Ishikawa (cell line): ENCODE results near the gene PTPRN2.

Experiments
- CEBPB ChIP-seq: IDR thresholded peaks from 2 replicates; pipeline ENCODE4 v1.6.1; 2012
- CREB1 ChIP-seq: IDR thresholded peaks from 2 replicates; pipeline ENCODE4 v1.6.1; 2012; ENCODE audit warnings: low read depth
- EGR1 ChIP-seq: IDR thresholded peaks from 2 replicates; pipeline ENCODE4 v1.6.1; 2012
- EP300 ChIP-seq: IDR thresholded peaks from 2 replicates; pipeline ENCODE4 v1.6.1; 2012; ENCODE audit warnings: borderline replicate concordance
- FOXM1 ChIP-seq: IDR thresholded peaks from 2 replicates; pipeline ENCODE4 v1.6.1; 2012; ENCODE audit warnings: low read depth, borderline replicate concordance
- MAX ChIP-seq: IDR thresholded peaks from 2 replicates; pipeline ENCODE4 v1.6.1; 2012
- NFIC ChIP-seq: IDR thresholded peaks from 2 replicates; pipeline ENCODE4 v1.6.1; 2012
- RAD21 ChIP-seq: IDR thresholded peaks from 2 replicates; pipeline ENCODE4 v1.6.1; 2012; ENCODE audit warnings: low read depth
- TAF1 ChIP-seq: IDR thresholded peaks from 2 replicates; pipeline ENCODE4 v1.6.1; 2012; ENCODE audit warnings: low read depth, mild to moderate bottlenecking
- TCF12 ChIP-seq: IDR thresholded peaks from 2 replicates; pipeline ENCODE4 v1.6.1; 2012; ENCODE audit warnings: low read depth
- TEAD4 ChIP-seq: IDR thresholded peaks from 2 replicates; pipeline ENCODE4 v1.6.1; 2012
- USF1 ChIP-seq: IDR thresholded peaks from 2 replicates; pipeline ENCODE4 v1.6.1; 2012
- YY1 ChIP-seq: IDR thresholded peaks from 2 replicates; pipeline ENCODE4 v1.6.1; 2012; ENCODE audit warnings: low read depth
- ZBTB7A ChIP-seq: IDR thresholded peaks from 2 replicates; pipeline ENCODE4 v1.6.1; 2012; ENCODE audit warnings: low read depth
- TF ChIP-seq, protein P1 (sequence below): IDR thresholded peaks from 2 replicates; pipeline ENCODE4 v1.6.1; 2012; ENCODE audit warnings: low read depth, mild to moderate bottlenecking

PTPRN2 gene

GRCh38 chr7:157985636-157986035 is 602.0 kb downstream of the PTPRN2 start:
- TF ChIP-seq NFIC (no peak), USF1 (no peak), EP300 (no peak), RAD21 (no peak), ZBTB7A (no peak), CREB1 (no peak), YY1 (no peak)

GRCh38 chr7:157984423-157985163 is 603.0 kb downstream of the PTPRN2 start:
- no peak for TF ChIP-seq MAX
- TF ChIP-seq TEAD4: no peak
- TF ChIP-seq, protein P1, sequence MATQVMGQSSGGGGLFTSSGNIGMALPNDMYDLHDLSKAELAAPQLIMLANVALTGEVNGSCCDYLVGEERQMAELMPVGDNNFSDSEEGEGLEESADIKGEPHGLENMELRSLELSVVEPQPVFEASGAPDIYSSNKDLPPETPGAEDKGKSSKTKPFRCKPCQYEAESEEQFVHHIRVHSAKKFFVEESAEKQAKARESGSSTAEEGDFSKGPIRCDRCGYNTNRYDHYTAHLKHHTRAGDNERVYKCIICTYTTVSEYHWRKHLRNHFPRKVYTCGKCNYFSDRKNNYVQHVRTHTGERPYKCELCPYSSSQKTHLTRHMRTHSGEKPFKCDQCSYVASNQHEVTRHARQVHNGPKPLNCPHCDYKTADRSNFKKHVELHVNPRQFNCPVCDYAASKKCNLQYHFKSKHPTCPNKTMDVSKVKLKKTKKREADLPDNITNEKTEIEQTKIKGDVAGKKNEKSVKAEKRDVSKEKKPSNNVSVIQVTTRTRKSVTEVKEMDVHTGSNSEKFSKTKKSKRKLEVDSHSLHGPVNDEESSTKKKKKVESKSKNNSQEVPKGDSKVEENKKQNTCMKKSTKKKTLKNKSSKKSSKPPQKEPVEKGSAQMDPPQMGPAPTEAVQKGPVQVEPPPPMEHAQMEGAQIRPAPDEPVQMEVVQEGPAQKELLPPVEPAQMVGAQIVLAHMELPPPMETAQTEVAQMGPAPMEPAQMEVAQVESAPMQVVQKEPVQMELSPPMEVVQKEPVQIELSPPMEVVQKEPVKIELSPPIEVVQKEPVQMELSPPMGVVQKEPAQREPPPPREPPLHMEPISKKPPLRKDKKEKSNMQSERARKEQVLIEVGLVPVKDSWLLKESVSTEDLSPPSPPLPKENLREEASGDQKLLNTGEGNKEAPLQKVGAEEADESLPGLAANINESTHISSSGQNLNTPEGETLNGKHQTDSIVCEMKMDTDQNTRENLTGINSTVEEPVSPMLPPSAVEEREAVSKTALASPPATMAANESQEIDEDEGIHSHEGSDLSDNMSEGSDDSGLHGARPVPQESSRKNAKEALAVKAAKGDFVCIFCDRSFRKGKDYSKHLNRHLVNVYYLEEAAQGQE: no peak
- no peak for TF ChIP-seq EGR1
- no peak for TF ChIP-seq ZBTB7A
- no peak for TF ChIP-seq TAF1
- TF ChIP-seq YY1: no peak
- no peak for TF ChIP-seq RAD21
- TF ChIP-seq EP300: no peak
- no peak for TF ChIP-seq USF1
- TF ChIP-seq CREB1: no peak
- TF ChIP-seq FOXM1: no peak
- no peak for TF ChIP-seq TCF12
- TF ChIP-seq CEBPB: no peak
- no peak for TF ChIP-seq NFIC

- no peak for TF ChIP-seq TEAD4
- TF ChIP-seq EP300: no peak
- TF ChIP-seq ZBTB7A: no peak
- TF ChIP-seq EGR1: no peak
- TF ChIP-seq, protein P1: no peak
- no peak for TF ChIP-seq FOXM1
- TF ChIP-seq TCF12: no peak
- no peak for TF ChIP-seq CREB1
- TF ChIP-seq RAD21: no peak
- TF ChIP-seq MAX: no peak
- TF ChIP-seq NFIC: no peak
- no peak for TF ChIP-seq YY1
- TF ChIP-seq TAF1: no peak
- TF ChIP-seq USF1: no peak
- no peak for TF ChIP-seq CEBPB
Observed at GRCh38 chr7:157983502-157984422, 603.9 kb downstream of the PTPRN2 start.

DNA sequence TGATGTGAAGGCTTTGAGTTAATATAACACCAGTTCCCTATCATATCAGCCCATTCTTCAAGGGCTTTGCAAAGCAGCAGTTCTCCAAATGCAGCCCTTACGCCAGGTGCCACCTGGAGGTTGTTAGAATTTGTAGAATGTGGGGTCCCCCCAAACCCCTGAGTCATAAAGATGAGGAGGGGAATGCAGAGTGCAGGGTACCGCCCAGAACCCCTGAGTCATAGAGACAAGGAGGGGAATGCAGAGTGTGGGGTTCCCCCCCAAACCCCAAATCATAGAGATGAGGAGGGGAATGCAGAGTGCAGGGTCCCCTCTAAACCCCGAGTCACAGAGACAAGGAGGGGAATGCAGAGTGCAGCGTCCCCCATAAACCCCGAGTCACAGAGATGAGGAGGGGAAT is 605.8 kb downstream of the PTPRN2 start:
- TF ChIP-seq ZBTB7A (no peak), EP300 (no peak), RAD21 (no peak), TEAD4 (no peak), MAX (no peak), EGR1 (no peak), CEBPB (no peak), FOXM1 (no peak), NFIC (no peak), CREB1 (no peak), YY1 (no peak), TCF12 (no peak), USF1 (no peak), TAF1 (no peak)
- TF ChIP-seq, protein P1: no peak
